OCI-LY1 (cell line): ENCODE measurements around the gene AGR3.

Experiments
- H2AFZ ChIP-seq: fragments of 200-600 bp; sonication (generic), shearing (Covaris generic); 2 replicates; pipeline ENCODE4 v1.6.0; 2014; ENCODE audit warnings: antibody characterized with exemption, mild to moderate bottlenecking, low read length
- H3F3A ChIP-seq: fragments of 200-600 bp; sonication (generic), shearing (Covaris generic); 2 replicates; pipeline ENCODE4 v1.6.0; 2014; ENCODE audit warnings: mild to moderate bottlenecking, antibody characterized with exemption, low read length, moderate library complexity; ENCODE audit not compliant: insufficient read depth
- H3K27ac ChIP-seq: fragments of 200-600 bp; sonication (generic); 2 replicates; pipeline ENCODE4 v1.5.1; 2014; ENCODE audit warnings: low read length, mixed run types, mild to moderate bottlenecking, low read depth; ENCODE audit not compliant: poor library complexity, severe bottlenecking
- H3K27me3 ChIP-seq: fragments of 200-600 bp; sonication (generic); 2 replicates; pipeline ENCODE4 v1.6.0; 2014; ENCODE audit warnings: antibody characterized with exemption, mild to moderate bottlenecking, low read length, moderate library complexity; ENCODE audit not compliant: insufficient read depth
- H3K36me3 ChIP-seq: fragments of 200-600 bp; sonication (generic); 2 replicates; pipeline ENCODE4 v1.6.1; 2014; ENCODE audit warnings: mild to moderate bottlenecking, antibody characterized with exemption, low read length, moderate library complexity, mixed read lengths; ENCODE audit not compliant: insufficient read depth
- H3K4me1 ChIP-seq: fragments of 200-600 bp; sonication (generic); 2 replicates; pipeline ENCODE4 v1.5.1; 2014; ENCODE audit warnings: mild to moderate bottlenecking, low read length, moderate library complexity; ENCODE audit not compliant: insufficient read depth, severe bottlenecking
- H3K4me2 ChIP-seq: fragments of 200-600 bp; sonication (generic), shearing (Covaris generic); 2 replicates; pipeline ENCODE4 v1.6.1; 2014; ENCODE audit warnings: low read length
- H3K4me3 ChIP-seq: fragments of 200-600 bp; sonication (generic); 2 replicates; pipeline ENCODE4 v1.5.1; 2014; ENCODE audit warnings: low read length, low read depth, mild to moderate bottlenecking, mixed read lengths; ENCODE audit not compliant: poor library complexity, severe bottlenecking
- H3K79me2 ChIP-seq: fragments of 200-600 bp; shearing (Covaris generic); 2 replicates; pipeline ENCODE4 v1.6.1; 2016; ENCODE audit warnings: mixed run types, low read length, mixed read lengths; ENCODE audit not compliant: insufficient read depth
- H3K9ac ChIP-seq: fragments of 200-600 bp; sonication (generic), shearing (Covaris generic); 2 replicates; pipeline ENCODE4 v1.6.1; 2014; ENCODE audit warnings: mild to moderate bottlenecking, low read length, mixed read lengths
- H3K9me2 ChIP-seq: fragments of 200-600 bp; sonication (generic), shearing (Covaris generic); 2 replicates; pipeline ENCODE4 v1.6.1; 2014; ENCODE audit warnings: low read depth, mild to moderate bottlenecking, low read length, mixed read lengths
- H3K9me3 ChIP-seq: fragments of 200-600 bp; shearing (Covaris generic); 2 replicates; pipeline ENCODE4 v1.6.1; 2014; ENCODE audit warnings: low read length, mixed read lengths
- H4K20me1 ChIP-seq: fragments of 200-600 bp; sonication (generic), shearing (Covaris generic); 2 replicates; pipeline ENCODE4 v1.6.0; 2016; ENCODE audit warnings: mild to moderate bottlenecking, low read length; ENCODE audit not compliant: insufficient read depth
- EZH2 ChIP-seq: fragments of 200-600 bp; sonication (generic), shearing (Covaris generic); IDR thresholded peaks from 2 replicates; pipeline ENCODE4 v1.8.0; 2017; ENCODE audit warnings: borderline replicate concordance, mixed run types, mild to moderate bottlenecking, antibody characterized with exemption, low read length, moderate library complexity, mixed read lengths
- TF ChIP-seq, protein P1 (sequence below): fragments of 200-600 bp; sonication (generic), shearing (Covaris generic); IDR thresholded peaks from 2 replicates; pipeline ENCODE4 v1.5.1; 2017; ENCODE audit warnings: mild to moderate bottlenecking, antibody characterized with exemption, low read length, moderate library complexity, mixed read lengths

AGR3 gene

DNA sequence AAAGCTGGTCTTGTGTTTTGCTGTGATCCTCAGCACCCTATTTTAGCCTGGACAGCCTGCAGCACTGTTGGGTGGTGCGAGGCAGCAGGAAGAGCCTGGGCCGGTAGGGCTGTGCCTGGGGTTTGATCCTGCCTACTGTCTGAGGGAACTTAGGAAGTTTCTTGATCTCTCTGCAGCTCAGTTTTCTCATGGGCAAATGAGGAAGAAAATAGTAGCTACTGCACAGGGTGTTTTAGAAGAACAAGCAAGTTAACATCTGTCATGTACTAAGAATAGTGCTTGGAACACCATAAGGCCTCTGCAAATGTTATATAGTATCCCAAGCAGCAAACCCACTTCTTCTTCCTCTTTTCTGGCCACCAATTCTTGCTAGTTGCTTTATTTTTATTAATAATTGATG is 65.0 kb downstream of the AGR3 start:
- no peaks in the 10 kb centered on the region for H3K79me2 ChIP-seq
- H3K27ac ChIP-seq, result peak overlapping the region; percentile 60
- H3K9ac ChIP-seq, result no peak overlapping the region; the same call in 1 of the 2 replicates
- H2AFZ ChIP-seq, result no peak overlapping the region
- H4K20me1 ChIP-seq, result no peaks in the 10 kb centered on the region
- peaks cover 41% of the 10 kb centered on the region for H3K4me1 ChIP-seq
- H3K9me3 ChIP-seq, result no peaks in the 10 kb centered on the region
- no peaks in the 10 kb centered on the region for H3K27me3 ChIP-seq
- H3K4me3 ChIP-seq, result no peak overlapping the region
- no peaks in the 10 kb centered on the region for H3F3A ChIP-seq
- H3K9me2 ChIP-seq, result no peaks in the 10 kb centered on the region
- no peak overlapping the region for H3K4me2 ChIP-seq
- TF ChIP-seq, protein P1, sequence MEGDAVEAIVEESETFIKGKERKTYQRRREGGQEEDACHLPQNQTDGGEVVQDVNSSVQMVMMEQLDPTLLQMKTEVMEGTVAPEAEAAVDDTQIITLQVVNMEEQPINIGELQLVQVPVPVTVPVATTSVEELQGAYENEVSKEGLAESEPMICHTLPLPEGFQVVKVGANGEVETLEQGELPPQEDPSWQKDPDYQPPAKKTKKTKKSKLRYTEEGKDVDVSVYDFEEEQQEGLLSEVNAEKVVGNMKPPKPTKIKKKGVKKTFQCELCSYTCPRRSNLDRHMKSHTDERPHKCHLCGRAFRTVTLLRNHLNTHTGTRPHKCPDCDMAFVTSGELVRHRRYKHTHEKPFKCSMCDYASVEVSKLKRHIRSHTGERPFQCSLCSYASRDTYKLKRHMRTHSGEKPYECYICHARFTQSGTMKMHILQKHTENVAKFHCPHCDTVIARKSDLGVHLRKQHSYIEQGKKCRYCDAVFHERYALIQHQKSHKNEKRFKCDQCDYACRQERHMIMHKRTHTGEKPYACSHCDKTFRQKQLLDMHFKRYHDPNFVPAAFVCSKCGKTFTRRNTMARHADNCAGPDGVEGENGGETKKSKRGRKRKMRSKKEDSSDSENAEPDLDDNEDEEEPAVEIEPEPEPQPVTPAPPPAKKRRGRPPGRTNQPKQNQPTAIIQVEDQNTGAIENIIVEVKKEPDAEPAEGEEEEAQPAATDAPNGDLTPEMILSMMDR, result no peak
- no peak for TF ChIP-seq EZH2
- no peaks in the 10 kb centered on the region for H3K36me3 ChIP-seq

DNA sequence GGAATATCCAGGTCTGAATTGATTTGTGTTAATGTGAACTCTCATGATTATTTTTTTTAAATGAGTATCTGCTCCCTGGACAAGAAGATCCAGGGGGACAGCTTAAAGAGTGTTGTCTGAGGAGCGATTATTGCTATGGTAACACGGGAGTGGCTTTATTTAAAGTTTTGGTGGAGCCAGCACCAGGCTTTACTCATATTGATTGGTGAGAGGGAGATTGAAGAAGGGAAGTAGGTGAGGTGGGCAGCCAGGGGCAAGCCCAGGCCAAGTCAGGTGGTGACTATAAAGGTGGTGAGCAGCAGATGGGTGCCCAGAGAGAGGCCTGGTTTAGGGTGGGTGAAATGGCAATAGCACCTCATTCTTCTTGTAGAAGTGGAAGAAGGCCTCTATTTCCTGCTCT is 66.8 kb downstream of the AGR3 start:
- TF ChIP-seq EZH2, result no peak
- TF ChIP-seq, protein P1, result no peak
- Histone ChIP-seq H3K79me2 (no peaks in the 10 kb centered on the region), H3K9me3 (no peaks in the 10 kb centered on the region), H4K20me1 (no peaks in the 10 kb centered on the region), H3K27ac (no peak overlapping the region), H2AFZ (no peak overlapping the region), H3F3A (no peaks in the 10 kb centered on the region), H3K9ac (no peak overlapping the region), H3K4me3 (no peak overlapping the region), H3K27me3 (no peaks in the 10 kb centered on the region), H3K4me2 (no peak overlapping the region), H3K4me1 (peaks cover 41% of the 10 kb centered on the region), H3K9me2 (no peaks in the 10 kb centered on the region), H3K36me3 (no peaks in the 10 kb centered on the region)

GRCh38 chr7:16813232-16813616 is 68.6 kb downstream of the AGR3 start:
- no peak overlapping the region for H3K4me3 ChIP-seq
- no peak overlapping the region for H3K27ac ChIP-seq
- H3K36me3 ChIP-seq, result no peaks in the 10 kb centered on the region
- H3K4me2 ChIP-seq, result no peak overlapping the region
- no peaks in the 10 kb centered on the region for H3F3A ChIP-seq
- no peaks in the 10 kb centered on the region for H3K79me2 ChIP-seq
- no peak overlapping the region for H2AFZ ChIP-seq
- H3K9me2 ChIP-seq, result no peaks in the 10 kb centered on the region
- no peak overlapping the region for H3K9ac ChIP-seq
- TF ChIP-seq, protein P1, result no peak
- TF ChIP-seq EZH2, result no peak
- H3K27me3 ChIP-seq, result no peaks in the 10 kb centered on the region
- H3K9me3 ChIP-seq, result no peaks in the 10 kb centered on the region
- peaks cover 44% of the 10 kb centered on the region for H3K4me1 ChIP-seq
- no peaks in the 10 kb centered on the region for H4K20me1 ChIP-seq
